Measurements from ENCODE around the gene ANGEL1.

DNA sequence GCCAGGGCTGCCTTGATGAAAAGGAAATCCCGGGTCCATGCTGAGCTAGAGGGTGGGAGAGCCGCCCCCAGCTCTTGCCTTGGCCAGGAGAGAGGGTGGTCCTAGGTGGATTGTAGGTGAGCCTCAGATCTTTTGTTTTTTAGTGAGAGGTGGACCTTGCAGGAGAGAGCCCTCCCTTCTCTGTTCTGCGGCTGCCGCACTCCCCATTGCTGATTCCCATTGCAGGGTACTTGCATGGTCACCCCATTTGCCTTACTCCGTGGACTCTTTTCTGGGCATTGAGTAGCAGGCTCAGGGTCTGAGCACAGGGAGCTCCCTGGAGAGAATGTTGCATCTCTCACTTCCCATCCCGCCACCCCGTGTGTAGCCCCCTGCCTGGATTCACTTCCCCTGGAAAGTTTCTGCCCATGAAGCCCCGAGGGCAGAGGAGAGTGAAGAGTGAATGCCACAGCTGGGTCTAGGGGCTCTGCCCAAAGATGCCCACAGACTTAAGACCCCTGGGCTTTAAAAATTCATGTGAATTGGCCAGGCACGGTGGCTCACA lies 41.2 kb downstream of the ANGEL1 start:
- TF ChIP-seq, protein P1, sequence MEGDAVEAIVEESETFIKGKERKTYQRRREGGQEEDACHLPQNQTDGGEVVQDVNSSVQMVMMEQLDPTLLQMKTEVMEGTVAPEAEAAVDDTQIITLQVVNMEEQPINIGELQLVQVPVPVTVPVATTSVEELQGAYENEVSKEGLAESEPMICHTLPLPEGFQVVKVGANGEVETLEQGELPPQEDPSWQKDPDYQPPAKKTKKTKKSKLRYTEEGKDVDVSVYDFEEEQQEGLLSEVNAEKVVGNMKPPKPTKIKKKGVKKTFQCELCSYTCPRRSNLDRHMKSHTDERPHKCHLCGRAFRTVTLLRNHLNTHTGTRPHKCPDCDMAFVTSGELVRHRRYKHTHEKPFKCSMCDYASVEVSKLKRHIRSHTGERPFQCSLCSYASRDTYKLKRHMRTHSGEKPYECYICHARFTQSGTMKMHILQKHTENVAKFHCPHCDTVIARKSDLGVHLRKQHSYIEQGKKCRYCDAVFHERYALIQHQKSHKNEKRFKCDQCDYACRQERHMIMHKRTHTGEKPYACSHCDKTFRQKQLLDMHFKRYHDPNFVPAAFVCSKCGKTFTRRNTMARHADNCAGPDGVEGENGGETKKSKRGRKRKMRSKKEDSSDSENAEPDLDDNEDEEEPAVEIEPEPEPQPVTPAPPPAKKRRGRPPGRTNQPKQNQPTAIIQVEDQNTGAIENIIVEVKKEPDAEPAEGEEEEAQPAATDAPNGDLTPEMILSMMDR (IDR thresholded peaks at IDR 0.05) = no peak
- TF ChIP-seq POLR2A (IDR thresholded peaks at IDR 0.05) = no peak

Measured in heart left ventricle (tissue), 13 donors.